ENCODE data around the gene LYL1.

DNA sequence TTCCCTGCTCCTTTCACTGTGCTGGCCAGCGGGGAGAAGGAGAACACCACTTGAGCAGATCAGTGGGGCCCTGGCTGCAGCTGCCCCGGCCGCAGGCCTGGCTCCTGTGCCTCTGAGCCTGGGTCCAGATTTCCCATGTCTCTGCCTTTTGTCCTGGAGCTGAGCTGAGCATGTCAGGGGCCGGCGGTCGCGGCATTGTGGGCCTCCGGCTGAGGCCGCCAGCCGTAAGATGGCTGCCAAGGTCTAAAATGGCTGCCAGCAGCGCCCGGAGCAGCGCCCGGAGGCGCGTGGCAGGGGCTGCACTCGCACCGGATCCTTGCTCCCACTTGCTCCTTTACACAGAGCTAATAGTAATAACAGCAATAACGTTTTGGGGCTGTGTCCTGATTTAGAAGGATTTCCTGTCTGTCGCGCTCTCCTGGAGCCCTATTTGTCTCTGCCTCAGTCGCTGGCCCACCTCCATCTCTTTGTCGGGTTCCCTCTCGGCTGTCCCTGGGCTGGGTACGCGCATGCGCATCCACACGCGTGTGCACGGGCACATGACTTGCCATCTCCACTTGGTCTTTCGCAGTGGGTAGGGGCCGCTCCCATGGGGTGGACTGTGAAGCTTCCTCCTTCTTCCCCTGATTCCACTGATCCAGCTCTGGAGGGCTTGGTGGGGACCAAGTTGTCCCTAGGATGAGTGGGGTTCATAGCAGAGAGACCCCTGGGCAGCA lies 32.1 kb downstream of the LYL1 start:
- TF ChIP-seq, protein P1, sequence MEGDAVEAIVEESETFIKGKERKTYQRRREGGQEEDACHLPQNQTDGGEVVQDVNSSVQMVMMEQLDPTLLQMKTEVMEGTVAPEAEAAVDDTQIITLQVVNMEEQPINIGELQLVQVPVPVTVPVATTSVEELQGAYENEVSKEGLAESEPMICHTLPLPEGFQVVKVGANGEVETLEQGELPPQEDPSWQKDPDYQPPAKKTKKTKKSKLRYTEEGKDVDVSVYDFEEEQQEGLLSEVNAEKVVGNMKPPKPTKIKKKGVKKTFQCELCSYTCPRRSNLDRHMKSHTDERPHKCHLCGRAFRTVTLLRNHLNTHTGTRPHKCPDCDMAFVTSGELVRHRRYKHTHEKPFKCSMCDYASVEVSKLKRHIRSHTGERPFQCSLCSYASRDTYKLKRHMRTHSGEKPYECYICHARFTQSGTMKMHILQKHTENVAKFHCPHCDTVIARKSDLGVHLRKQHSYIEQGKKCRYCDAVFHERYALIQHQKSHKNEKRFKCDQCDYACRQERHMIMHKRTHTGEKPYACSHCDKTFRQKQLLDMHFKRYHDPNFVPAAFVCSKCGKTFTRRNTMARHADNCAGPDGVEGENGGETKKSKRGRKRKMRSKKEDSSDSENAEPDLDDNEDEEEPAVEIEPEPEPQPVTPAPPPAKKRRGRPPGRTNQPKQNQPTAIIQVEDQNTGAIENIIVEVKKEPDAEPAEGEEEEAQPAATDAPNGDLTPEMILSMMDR (conservative IDR thresholded peaks at IDR 0.05; ENCODE audit: low read length) = no peak
- TF ChIP-seq EZH2phosphoT487 (IDR thresholded peaks at IDR 0.05; ENCODE audit: borderline replicate concordance, low read depth, low read length) = no peak
